Measurements from ENCODE around the gene NECAP2.

- TF ChIP-seq CTCF (IDR thresholded peaks at IDR 0.05; ENCODE audit: insufficient read depth, low read length) = no peak
- no peak for TF ChIP-seq GABPA (IDR thresholded peaks at IDR 0.05; ENCODE audit: low read depth)
- TF ChIP-seq REST (IDR thresholded peaks at IDR 0.05; ENCODE audit: insufficient replicate concordance, low read depth) = no peak
- TF ChIP-seq SPI1 (IDR thresholded peaks at IDR 0.05; ENCODE audit: borderline replicate concordance, low read depth) = no peak
Observed at GRCh38 chr1:16422041-16422440, 18.5 kb upstream of the NECAP2 start.
